Heart left ventricle (tissue), 13 donors: ENCODE measurements around the gene CPT1A.

ENCODE experiments used
- POLR2A ChIP-seq, 2 donors: fragments of 450-650 bp; IDR thresholded peaks; one replicate each; pipeline ENCODE4 v1.6.1; 2017; ENCODE audit warnings: antibody characterized with exemption in 2 of 2, mild to moderate bottlenecking in 2 of 2, moderate library complexity in 2 of 2
- TF ChIP-seq, protein P1 (sequence below), 12 donors: fragments of 200-600 bp; sonication (generic) in 4 of 12; IDR thresholded peaks; one replicate each; pipeline versions ENCODE4 v1.5.0 to v1.8.0; 2018 to 2022; ENCODE audit warnings: antibody characterized with exemption in 12 of 12, mild to moderate bottlenecking in 5 of 12
- donor health status: ischemic (EF 13 %, LVEDD 7.1; RV severe dilation, severe dysfunction).
- donor health status: DM: no; HTN: yes; CAD: no.
- donor health status: DM: no; HTN: no; CAD: no.
- donor health status: ischemic (EF 25% LVEDD 6.9; RV normal size, moderate dysfunction).
- donor health status: ischemic (EF 25% LVEDD 5.7; RV mildly dilated, moderate dysfunction).
- donor health status: ischemic (EF 35%, LVEDD 5.7; RV mildly dilated, moderate dysfunction).
- donor health status: nonischemic (EF 11% LVEDD 7.7; RV severe dilation, severe dysfunction).
- donor health status: DM: yes; HTN: yes; CAD: no.
- donor health status: PGD.
- donor health status: ischemic (EF 29% LVEDD 5.4; RV normal size, mild dysfunction).
- donor health status: nonischemic (EF 23%, LVEDD 6.1; RV moderate dilation, normal function).

- TF ChIP-seq, protein P1, sequence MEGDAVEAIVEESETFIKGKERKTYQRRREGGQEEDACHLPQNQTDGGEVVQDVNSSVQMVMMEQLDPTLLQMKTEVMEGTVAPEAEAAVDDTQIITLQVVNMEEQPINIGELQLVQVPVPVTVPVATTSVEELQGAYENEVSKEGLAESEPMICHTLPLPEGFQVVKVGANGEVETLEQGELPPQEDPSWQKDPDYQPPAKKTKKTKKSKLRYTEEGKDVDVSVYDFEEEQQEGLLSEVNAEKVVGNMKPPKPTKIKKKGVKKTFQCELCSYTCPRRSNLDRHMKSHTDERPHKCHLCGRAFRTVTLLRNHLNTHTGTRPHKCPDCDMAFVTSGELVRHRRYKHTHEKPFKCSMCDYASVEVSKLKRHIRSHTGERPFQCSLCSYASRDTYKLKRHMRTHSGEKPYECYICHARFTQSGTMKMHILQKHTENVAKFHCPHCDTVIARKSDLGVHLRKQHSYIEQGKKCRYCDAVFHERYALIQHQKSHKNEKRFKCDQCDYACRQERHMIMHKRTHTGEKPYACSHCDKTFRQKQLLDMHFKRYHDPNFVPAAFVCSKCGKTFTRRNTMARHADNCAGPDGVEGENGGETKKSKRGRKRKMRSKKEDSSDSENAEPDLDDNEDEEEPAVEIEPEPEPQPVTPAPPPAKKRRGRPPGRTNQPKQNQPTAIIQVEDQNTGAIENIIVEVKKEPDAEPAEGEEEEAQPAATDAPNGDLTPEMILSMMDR (IDR thresholded peaks at IDR 0.05), result no peak
- TF ChIP-seq POLR2A (IDR thresholded peaks at IDR 0.05), result no peak
Measured at GRCh38 chr11:68828155-68828931, 13.4 kb downstream of the CPT1A start.
